SH-SY5Y (cell line): ENCODE data around the gene MYRIP.

Experiments used
- GATA2 ChIP-seq: IDR thresholded peaks from 2 replicates; pipeline ENCODE4 v1.6.1; 2011; ENCODE audit warnings: mild to moderate bottlenecking, low read depth, low read length
- GATA3 ChIP-seq: IDR thresholded peaks from 2 replicates; pipeline ENCODE4 v1.6.1; 2011; ENCODE audit warnings: low read depth, mild to moderate bottlenecking, low read length, moderate library complexity

DNA sequence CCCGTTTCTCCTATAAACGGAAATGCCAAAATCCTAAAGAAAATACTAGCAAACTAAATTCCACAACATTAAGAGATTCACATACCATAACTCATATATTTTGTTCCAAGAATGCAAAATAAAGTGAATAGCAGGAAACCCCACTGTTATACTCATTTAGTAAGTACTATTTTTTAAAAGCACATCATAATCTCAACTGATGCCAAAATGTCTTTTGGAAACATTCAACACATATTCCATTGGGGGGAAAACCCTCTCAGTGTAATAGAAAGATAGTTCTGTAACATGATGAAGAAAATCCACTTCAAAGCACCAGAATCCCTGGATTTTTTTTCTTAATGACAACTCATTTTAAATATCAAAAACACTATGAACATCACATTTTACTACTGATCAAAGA is 407.1 kb downstream of the MYRIP start:
- TF ChIP-seq GATA2 (no peak), GATA3 (no peak)
